GM12892 (cell line): ENCODE results near the gene IVNS1ABP.

ENCODE experiments used
- POLR2A ChIP-seq: IDR thresholded peaks from 2 replicates; pipeline ENCODE4 v1.6.1; 2011; ENCODE audit warnings: low read depth, low read length, control low read depth
- POLR2AphosphoS5 ChIP-seq: IDR thresholded peaks from 2 replicates; pipeline ENCODE4 v1.6.1; 2011; ENCODE audit warnings: low read depth, low read length, control low read depth

- TF ChIP-seq POLR2A (no peak), POLR2AphosphoS5 (no peak)
Observed at GRCh38 chr1:185287451-185287850, 29.6 kb downstream of the IVNS1ABP start.
